Osteoblast (primary cell): Measurements from ENCODE around the gene PRELID2. TPM values are rescaled to one million over a fixed set of nuclear protein-coding genes. Genes with fewer than 3 reads are reported as not detected.
"Not testable (repeated sequence)": the region's sequence is repeated elsewhere in the genome, so short reads cannot be mapped to it uniquely, and the experiment has no call there.

Experiments used
- DNase-seq: peaks from one replicate; pipeline ENCODE4 v3.0.0; 2011; ENCODE audit warnings: low spot score, mixed read lengths; ENCODE audit not compliant: insufficient read length; ENCODE audit errors: missing footprints
- H2AFZ ChIP-seq: 2 replicates; pipeline ENCODE4 v1.6.0; 2011; ENCODE audit warnings: mild to moderate bottlenecking, low read length
- H3K27ac ChIP-seq: 2 replicates; pipeline ENCODE4 v1.5.1; 2011; ENCODE audit warnings: mild to moderate bottlenecking, low read depth, low read length, moderate library complexity
- H3K27me3 ChIP-seq: 2 replicates; pipeline ENCODE4 v1.6.0; 2012; ENCODE audit warnings: mild to moderate bottlenecking, control low read depth, inconsistent platforms, low read length, moderate library complexity; ENCODE audit not compliant: insufficient read depth
- H3K36me3 ChIP-seq: 2 replicates; pipeline ENCODE4 v1.5.1; 2011; ENCODE audit warnings: mild to moderate bottlenecking, low read length, control low read depth, moderate library complexity; ENCODE audit not compliant: insufficient read depth
- H3K4me1 ChIP-seq: 2 replicates; pipeline ENCODE4 v1.5.1; 2011; ENCODE audit warnings: mild to moderate bottlenecking, low read length, control low read depth, moderate library complexity; ENCODE audit not compliant: insufficient read depth
- H3K4me2 ChIP-seq: 2 replicates; pipeline ENCODE4 v1.6.0; 2011; ENCODE audit warnings: mild to moderate bottlenecking, low read length; ENCODE audit not compliant: insufficient read depth
- H3K4me3 ChIP-seq: fragments of 200-600 bp; sonication (generic); 3 replicates; pipeline ENCODE4 v1.5.1; 2012; ENCODE audit warnings: mild to moderate bottlenecking, low read length, inconsistent platforms; ENCODE audit not compliant: insufficient read depth
- H3K79me2 ChIP-seq: 2 replicates; pipeline ENCODE4 v1.6.0; 2012; ENCODE audit warnings: mild to moderate bottlenecking, low read length, control low read depth, inconsistent platforms; ENCODE audit not compliant: insufficient read depth
- H3K9me3 ChIP-seq: 2 replicates; pipeline ENCODE4 v1.5.1; 2011; ENCODE audit warnings: low read depth, low read length, control low read depth
- H4K20me1 ChIP-seq: 2 replicates; pipeline ENCODE4 v1.6.0; 2012; ENCODE audit warnings: mild to moderate bottlenecking, low read length, control low read depth; ENCODE audit not compliant: insufficient read depth
- CTCF ChIP-seq: IDR thresholded peaks from 2 replicates; pipeline ENCODE4 v1.5.1; 2011; ENCODE audit warnings: mild to moderate bottlenecking, low read depth, low read length, moderate library complexity; ENCODE audit errors: extremely low read depth
- total RNA-seq: library from RNA; depleted of rRNA; stranded (reverse); fragments of >200 nt; gene quantifications from 2 replicates; pipeline ENCODE4 v1.2.3, GENCODE V29; 2012

The PRELID2 gene
- total RNA-seq, 1 donor: 19.5 TPM

- H3K79me2 ChIP-seq: no peaks in the 10 kb centered on the region
- no peak for TF ChIP-seq CTCF
- no peaks in the 10 kb centered on the region for H4K20me1 ChIP-seq
- H3K4me2 ChIP-seq: no peak overlapping the region
- H3K9me3 ChIP-seq: no peaks in the 10 kb centered on the region
- no peaks in the 10 kb centered on the region for H3K4me1 ChIP-seq
- no peak overlapping the region for H2AFZ ChIP-seq
- no peak overlapping the region for H3K27ac ChIP-seq
- no peak overlapping the region for H3K4me3 ChIP-seq
- DNase-seq: no peak
- H3K36me3 ChIP-seq: no peaks in the 10 kb centered on the region
- H3K27me3 ChIP-seq: no peaks in the 10 kb centered on the region
Observed at GRCh38 chr5:145804701-145805100, 30.4 kb downstream of the PRELID2 start.

GRCh38 chr5:145803112-145804004 is 31.8 kb downstream of the PRELID2 start:
- H3K9me3 ChIP-seq: no peaks in the 10 kb centered on the region
- no peak overlapping the region for H2AFZ ChIP-seq
- H3K4me3 ChIP-seq: no peak overlapping the region
- DNase-seq: no peak
- H3K4me2 ChIP-seq: no peak overlapping the region
- H3K79me2 ChIP-seq: no peaks in the 10 kb centered on the region
- no peak for TF ChIP-seq CTCF
- H3K27ac ChIP-seq: no peak overlapping the region
- no peaks in the 10 kb centered on the region for H3K36me3 ChIP-seq
- H3K27me3 ChIP-seq: no peaks in the 10 kb centered on the region
- no peaks in the 10 kb centered on the region for H3K4me1 ChIP-seq
- H4K20me1 ChIP-seq: no peaks in the 10 kb centered on the region

DNA sequence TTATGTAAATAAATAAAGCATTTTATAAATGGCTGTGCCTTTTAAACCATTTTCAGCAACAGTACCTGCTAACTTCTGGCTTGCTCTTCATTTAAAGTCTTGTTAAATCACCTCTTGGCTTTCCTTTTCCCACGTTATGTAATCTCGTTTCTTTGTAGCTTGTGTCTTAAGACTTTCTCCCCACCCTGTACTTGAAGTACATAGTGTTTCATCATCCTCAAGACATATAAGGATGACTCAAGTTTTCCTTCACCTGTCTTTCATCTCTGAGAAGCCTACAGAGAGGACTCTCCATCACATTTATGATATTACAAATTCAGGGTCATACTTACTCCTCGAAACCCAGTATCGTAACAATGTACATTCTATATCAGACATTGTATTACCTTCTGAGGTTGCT is 33.9 kb downstream of the PRELID2 start:
- no peaks in the 10 kb centered on the region for H4K20me1 ChIP-seq
- no peak for TF ChIP-seq CTCF
- H3K4me2 ChIP-seq: no peak overlapping the region
- H3K36me3 ChIP-seq: no peaks in the 10 kb centered on the region
- H3K4me3 ChIP-seq: no peak overlapping the region
- H3K9me3 ChIP-seq: no peaks in the 10 kb centered on the region
- H3K27me3 ChIP-seq: no peaks in the 10 kb centered on the region
- no peak overlapping the region for H2AFZ ChIP-seq
- H3K79me2 ChIP-seq: no peaks in the 10 kb centered on the region
- H3K27ac ChIP-seq: no peak overlapping the region
- peaks cover 3% of the 10 kb centered on the region for H3K4me1 ChIP-seq
- DNase-seq: no peak

DNA sequence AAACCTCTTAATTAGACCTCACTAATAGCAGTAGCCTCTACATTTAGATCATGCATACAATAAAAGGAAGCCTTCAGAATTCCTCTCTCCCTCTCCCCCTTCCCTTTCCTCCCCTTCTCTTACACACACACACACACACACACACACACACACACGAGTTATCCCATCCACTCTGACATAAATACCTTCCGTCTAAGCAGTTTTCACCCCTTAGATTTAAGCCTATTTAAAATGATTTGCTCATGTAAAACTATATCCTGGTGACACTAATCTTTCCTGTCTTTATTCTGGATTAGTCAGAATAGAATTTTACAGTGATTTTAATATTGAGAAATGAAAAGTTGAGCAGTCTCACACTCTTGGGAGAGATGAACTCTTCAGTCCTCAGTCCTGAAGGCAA is 35.0 kb downstream of the PRELID2 start:
- H3K4me2 ChIP-seq: no peak overlapping the region
- H3K4me1 ChIP-seq: peaks cover 3% of the 10 kb centered on the region
- no peak for TF ChIP-seq CTCF
- no peaks in the 10 kb centered on the region for H4K20me1 ChIP-seq
- H3K27ac ChIP-seq: no peak overlapping the region
- no peaks in the 10 kb centered on the region for H3K36me3 ChIP-seq
- DNase-seq: no peak
- no peaks in the 10 kb centered on the region for H3K79me2 ChIP-seq
- H3K9me3 ChIP-seq: no peaks in the 10 kb centered on the region
- no peaks in the 10 kb centered on the region for H3K27me3 ChIP-seq
- H2AFZ ChIP-seq: no peak overlapping the region
- H3K4me3 ChIP-seq: no peak overlapping the region

DNA sequence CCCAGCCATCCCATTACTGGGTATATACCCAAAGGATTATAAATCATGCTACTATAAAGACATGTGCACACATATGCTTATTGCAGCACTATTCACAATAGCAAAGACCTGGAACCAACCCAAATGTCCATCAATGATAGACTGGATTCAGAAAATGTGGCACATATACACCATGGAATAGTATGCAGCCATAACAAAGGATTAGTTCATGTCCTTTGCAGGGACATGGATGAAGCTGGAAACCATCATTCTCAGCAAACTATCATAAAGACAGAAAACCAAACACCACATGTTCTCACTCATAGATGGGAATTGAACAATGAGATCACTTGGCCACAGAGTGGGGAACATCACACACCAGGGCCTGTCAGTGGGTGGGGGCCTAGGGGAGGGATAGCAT is 36.6 kb downstream of the PRELID2 start:
- not testable (repeated sequence) for DNase-seq, H3K4me3 ChIP-seq, H3K36me3 ChIP-seq, H4K20me1 ChIP-seq, H3K4me2 ChIP-seq, H3K4me1 ChIP-seq, H3K27ac ChIP-seq, H2AFZ ChIP-seq, H3K27me3 ChIP-seq, H3K9me3 ChIP-seq, H3K79me2 ChIP-seq
